ENCODE measurements around the gene GARNL3. TPM values are rescaled to one million over a fixed set of nuclear protein-coding genes. Genes with fewer than 3 reads are reported as not detected.

The GARNL3 gene
- total and polyA plus RNA-seq, 2 experiments from 2014 or later = 8.7 to 21.9 TPM

DNA sequence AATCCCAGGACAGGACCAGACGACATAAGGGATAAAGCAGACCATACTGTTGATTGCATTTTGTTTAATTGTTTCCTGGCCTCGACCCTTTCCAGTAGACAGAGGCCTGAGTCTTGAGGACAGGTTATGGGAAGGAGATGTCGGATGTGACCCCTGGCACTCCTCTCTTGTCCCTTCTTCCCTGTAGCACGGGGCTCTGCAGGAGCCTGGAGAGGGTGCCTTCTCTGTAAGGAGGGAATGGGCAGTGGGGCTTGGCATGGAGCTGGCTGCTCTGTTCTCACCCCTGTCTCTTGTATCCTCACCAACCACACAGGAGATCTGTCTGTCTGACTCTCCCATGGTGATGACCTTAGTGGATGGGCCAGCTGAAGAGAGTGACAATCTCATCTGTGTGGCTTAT lies 92.3 kb downstream of the GARNL3 start:
- Histone ChIP-seq H3F3A (replicated peaks; ENCODE audit: low read depth) (no peaks in the 10 kb centered on the region), H3K27ac (ENCODE audit: low read depth) (no peak overlapping the region), H3K4me2 (no peak overlapping the region), H3K79me2 (replicated peaks; ENCODE audit: insufficient read depth) (no peaks in the 10 kb centered on the region), H3K4me1 (ENCODE audit: insufficient read depth) (peaks cover 11% of the 10 kb centered on the region; the same call in 1 of the 2 replicates), H3K36me3 (ENCODE audit: insufficient read depth) (peaks cover 5% of the 10 kb centered on the region; the same call in 1 of the 2 replicates), H4K20me1 (replicated peaks; ENCODE audit: insufficient read depth) (no peaks in the 10 kb centered on the region), H3K27me3 (ENCODE audit: insufficient read depth) (no peaks in the 10 kb centered on the region), H2AFZ (no peak overlapping the region), H3K4me3 (no peak overlapping the region), H3K9me2 (ENCODE audit: insufficient read depth) (no peaks in the 10 kb centered on the region)
- peaks cover 1% of the 10 kb centered on the region for H3K27me3 Mint-ChIP-seq (ENCODE audit: insufficient read depth, low read depth, poor library complexity)
- no peaks in the 10 kb centered on the region; the same call in 2 of the 3 replicates for H3K9me3 Mint-ChIP-seq
- H3K4me1 Mint-ChIP-seq = peaks cover 32% of the 10 kb centered on the region
- TF ChIP-seq CREB1 (CRISPR knock-in tag; IDR thresholded peaks at IDR 0.05; ENCODE audit: low read depth) (no peak), ZNF114 (CRISPR knock-in tag; IDR thresholded peaks at IDR 0.05) (no peak)
- ATAC-seq = no peak
- H3K36me3 Mint-ChIP-seq (ENCODE audit: low read depth) = no peaks in the 10 kb centered on the region; the same call in 2 of the 3 replicates
- H3K4me3 Mint-ChIP-seq = no peak overlapping the region
- no peak for DNase-seq (ENCODE audit: low spot score)
- no peak overlapping the region for H3K27ac Mint-ChIP-seq

DNA sequence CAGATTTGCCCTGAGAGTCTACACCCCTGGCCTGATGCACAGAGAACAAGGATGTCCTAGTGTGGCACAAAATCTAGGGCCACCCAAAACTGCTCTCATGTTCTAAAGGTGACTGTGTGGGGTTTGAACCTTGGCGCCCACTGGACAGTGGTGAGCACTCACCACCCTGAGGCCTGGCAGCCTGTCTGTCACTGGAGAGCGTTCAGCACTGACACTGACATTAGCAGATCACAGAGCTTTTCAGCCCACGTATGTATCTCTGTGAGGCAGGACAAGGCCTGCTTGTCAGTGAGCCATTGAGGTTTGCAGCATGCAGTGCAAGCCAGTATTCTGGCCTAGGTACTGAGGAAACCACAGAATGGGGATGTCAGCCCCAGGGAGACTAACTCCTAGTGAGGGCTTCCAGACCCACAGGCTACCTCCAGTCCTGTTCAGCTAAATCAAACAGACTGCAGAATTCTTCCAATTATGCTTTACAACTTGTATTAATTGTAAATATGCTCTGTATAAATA lies 93.5 kb downstream of the GARNL3 start:
- TF ChIP-seq, protein P1, sequence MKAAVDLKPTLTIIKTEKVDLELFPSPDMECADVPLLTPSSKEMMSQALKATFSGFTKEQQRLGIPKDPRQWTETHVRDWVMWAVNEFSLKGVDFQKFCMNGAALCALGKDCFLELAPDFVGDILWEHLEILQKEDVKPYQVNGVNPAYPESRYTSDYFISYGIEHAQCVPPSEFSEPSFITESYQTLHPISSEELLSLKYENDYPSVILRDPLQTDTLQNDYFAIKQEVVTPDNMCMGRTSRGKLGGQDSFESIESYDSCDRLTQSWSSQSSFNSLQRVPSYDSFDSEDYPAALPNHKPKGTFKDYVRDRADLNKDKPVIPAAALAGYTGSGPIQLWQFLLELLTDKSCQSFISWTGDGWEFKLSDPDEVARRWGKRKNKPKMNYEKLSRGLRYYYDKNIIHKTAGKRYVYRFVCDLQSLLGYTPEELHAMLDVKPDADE (IDR thresholded peaks at IDR 0.05) = no peak
- TF ChIP-seq NANOG (IDR thresholded peaks at IDR 0.05; ENCODE audit: borderline replicate concordance) (no peak), STAT1 (IDR thresholded peaks at IDR 0.05; ENCODE audit: unreplicated experiment) (no peak), POLR2AphosphoS5 (IDR thresholded peaks at IDR 0.05; ENCODE audit: low read depth) (no peak), EZH2phosphoT487 (IDR thresholded peaks at IDR 0.05; ENCODE audit: unreplicated experiment) (no peak)
- TF ChIP-seq, protein P2, sequence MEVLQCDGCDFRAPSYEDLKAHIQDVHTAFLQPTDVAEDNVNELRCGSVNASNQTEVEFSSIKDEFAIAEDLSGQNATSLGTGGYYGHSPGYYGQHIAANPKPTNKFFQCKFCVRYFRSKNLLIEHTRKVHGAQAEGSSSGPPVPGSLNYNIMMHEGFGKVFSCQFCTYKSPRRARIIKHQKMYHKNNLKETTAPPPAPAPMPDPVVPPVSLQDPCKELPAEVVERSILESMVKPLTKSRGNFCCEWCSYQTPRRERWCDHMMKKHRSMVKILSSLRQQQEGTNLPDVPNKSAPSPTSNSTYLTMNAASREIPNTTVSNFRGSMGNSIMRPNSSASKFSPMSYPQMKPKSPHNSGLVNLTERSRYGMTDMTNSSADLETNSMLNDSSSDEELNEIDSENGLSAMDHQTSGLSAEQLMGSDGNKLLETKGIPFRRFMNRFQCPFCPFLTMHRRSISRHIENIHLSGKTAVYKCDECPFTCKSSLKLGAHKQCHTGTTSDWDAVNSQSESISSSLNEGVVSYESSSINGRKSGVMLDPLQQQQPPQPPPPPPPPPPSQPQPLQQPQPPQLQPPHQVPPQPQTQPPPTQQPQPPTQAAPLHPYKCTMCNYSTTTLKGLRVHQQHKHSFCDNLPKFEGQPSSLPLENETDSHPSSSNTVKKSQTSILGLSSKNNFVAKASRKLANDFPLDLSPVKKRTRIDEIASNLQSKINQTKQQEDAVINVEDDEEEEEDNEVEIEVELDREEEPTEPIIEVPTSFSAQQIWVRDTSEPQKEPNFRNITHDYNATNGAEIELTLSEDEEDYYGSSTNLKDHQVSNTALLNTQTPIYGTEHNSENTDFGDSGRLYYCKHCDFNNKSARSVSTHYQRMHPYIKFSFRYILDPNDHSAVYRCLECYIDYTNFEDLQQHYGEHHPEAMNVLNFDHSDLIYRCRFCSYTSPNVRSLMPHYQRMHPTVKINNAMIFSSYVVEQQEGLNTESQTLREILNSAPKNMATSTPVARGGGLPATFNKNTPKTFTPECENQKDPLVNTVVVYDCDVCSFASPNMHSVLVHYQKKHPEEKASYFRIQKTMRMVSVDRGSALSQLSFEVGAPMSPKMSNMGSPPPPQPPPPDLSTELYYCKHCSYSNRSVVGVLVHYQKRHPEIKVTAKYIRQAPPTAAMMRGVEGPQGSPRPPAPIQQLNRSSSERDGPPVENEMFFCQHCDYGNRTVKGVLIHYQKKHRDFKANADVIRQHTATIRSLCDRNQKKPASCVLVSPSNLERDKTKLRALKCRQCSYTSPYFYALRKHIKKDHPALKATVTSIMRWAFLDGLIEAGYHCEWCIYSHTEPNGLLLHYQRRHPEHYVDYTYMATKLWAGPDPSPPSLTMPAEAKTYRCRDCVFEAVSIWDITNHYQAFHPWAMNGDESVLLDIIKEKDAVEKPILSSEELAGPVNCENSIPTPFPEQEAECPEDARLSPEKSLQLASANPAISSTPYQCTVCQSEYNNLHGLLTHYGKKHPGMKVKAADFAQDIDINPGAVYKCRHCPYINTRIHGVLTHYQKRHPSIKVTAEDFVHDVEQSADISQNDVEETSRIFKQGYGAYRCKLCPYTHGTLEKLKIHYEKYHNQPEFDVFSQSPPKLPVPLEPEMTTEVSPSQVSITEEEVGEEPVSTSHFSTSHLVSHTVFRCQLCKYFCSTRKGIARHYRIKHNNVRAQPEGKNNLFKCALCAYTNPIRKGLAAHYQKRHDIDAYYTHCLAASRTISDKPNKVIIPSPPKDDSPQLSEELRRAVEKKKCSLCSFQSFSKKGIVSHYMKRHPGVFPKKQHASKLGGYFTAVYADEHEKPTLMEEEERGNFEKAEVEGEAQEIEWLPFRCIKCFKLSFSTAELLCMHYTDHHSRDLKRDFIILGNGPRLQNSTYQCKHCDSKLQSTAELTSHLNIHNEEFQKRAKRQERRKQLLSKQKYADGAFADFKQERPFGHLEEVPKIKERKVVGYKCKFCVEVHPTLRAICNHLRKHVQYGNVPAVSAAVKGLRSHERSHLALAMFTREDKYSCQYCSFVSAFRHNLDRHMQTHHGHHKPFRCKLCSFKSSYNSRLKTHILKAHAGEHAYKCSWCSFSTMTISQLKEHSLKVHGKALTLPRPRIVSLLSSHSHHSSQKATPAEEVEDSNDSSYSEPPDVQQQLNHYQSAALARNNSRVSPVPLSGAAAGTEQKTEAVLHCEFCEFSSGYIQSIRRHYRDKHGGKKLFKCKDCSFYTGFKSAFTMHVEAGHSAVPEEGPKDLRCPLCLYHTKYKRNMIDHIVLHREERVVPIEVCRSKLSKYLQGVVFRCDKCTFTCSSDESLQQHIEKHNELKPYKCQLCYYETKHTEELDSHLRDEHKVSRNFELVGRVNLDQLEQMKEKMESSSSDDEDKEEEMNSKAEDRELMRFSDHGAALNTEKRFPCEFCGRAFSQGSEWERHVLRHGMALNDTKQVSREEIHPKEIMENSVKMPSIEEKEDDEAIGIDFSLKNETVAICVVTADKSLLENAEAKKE (CRISPR knock-in tag; IDR thresholded peaks at IDR 0.05) = no peak
- Histone ChIP-seq H3K4me3 (no peak overlapping the region), H3K4me2 (no peak overlapping the region), H3K79me2 (replicated peaks; ENCODE audit: insufficient read depth) (no peaks in the 10 kb centered on the region), H3F3A (replicated peaks; ENCODE audit: low read depth) (no peaks in the 10 kb centered on the region), H3K9me2 (ENCODE audit: insufficient read depth) (no peaks in the 10 kb centered on the region), H2AFZ (no peak overlapping the region), H3K27ac (ENCODE audit: low read depth) (no peak overlapping the region), H4K20me1 (replicated peaks; ENCODE audit: insufficient read depth) (no peaks in the 10 kb centered on the region), H3K36me3 (ENCODE audit: insufficient read depth) (peaks cover 5% of the 10 kb centered on the region; the same call in 1 of the 2 replicates), H3K27me3 (ENCODE audit: insufficient read depth) (no peaks in the 10 kb centered on the region), H3K4me1 (ENCODE audit: insufficient read depth) (peaks cover 11% of the 10 kb centered on the region; the same call in 1 of the 2 replicates)
- no peak overlapping the region; the same call in 1 of the 2 replicates for H3K27ac Mint-ChIP-seq
- no peaks in the 10 kb centered on the region; the same call in 2 of the 3 replicates for H3K9me3 Mint-ChIP-seq
- peaks cover 23% of the 10 kb centered on the region for H3K4me1 Mint-ChIP-seq
- peaks cover 1% of the 10 kb centered on the region for H3K27me3 Mint-ChIP-seq (ENCODE audit: insufficient read depth, low read depth, poor library complexity)
- H3K36me3 Mint-ChIP-seq (ENCODE audit: low read depth) = no peaks in the 10 kb centered on the region; the same call in 2 of the 3 replicates
- no peak overlapping the region for H3K4me3 Mint-ChIP-seq
- ATAC-seq (no peak), DNase-seq (ENCODE audit: low spot score) (no peak)
